ENCODE measurements around the gene SLC12A4.
A peak's percentile ranks its signal among the peaks of the same experiment; 100 is the strongest.
"Not testable (repeated sequence)": the region's sequence is repeated elsewhere in the genome, so short reads cannot be mapped to it uniquely, and the experiment has no call there.

Gene SLC12A4

GRCh38 chr16:67987460-67988160, 19.2 kb upstream of the SLC12A4 start:
- peak; percentile 49 for DNase-seq (ENCODE audit: low spot score)

- DNase-seq (ENCODE audit: low spot score) = no peak
These were observed 18.5 kb upstream of the SLC12A4 start for GRCh38 chr16:67986949-67987348.

- DNase-seq (ENCODE audit: low spot score) = no peak
These were observed 13.7 kb upstream of the SLC12A4 start for GRCh38 chr16:67982011-67982696.

- no peak for DNase-seq (ENCODE audit: low spot score)
These were observed 11.7 kb upstream of the SLC12A4 start, which contains the start of gene DPEP3 for GRCh38 chr16:67979955-67980678. Gene DPEP3 (minus strand): TSS chr16:67980499. CDS start chr16:67980380, 119 bp downstream.

GRCh38 chr16:67977469-67978227, 9.2 kb upstream of the SLC12A4 start:
- DNase-seq (ENCODE audit: low spot score) = no peak

GRCh38 chr16:67977005-67977404, 8.6 kb upstream of the SLC12A4 start:
- no peak for DNase-seq (ENCODE audit: low spot score)

- no peak for DNase-seq (ENCODE audit: low spot score)
These were observed 7.8 kb upstream of the SLC12A4 start for GRCh38 chr16:67976205-67976604.

GRCh38 chr16:67975321-67976105, 7.1 kb upstream of the SLC12A4 start:
- DNase-seq (ENCODE audit: low spot score) = no peak

- DNase-seq (ENCODE audit: low spot score) = not testable (repeated sequence)
These were observed 3.8 kb upstream of the SLC12A4 start for GRCh38 chr16:67972285-67972684.

GRCh38 chr16:67971111-67971510, 2.7 kb upstream of the SLC12A4 start:
- no peak for DNase-seq (ENCODE audit: low spot score)

- DNase-seq (ENCODE audit: low spot score) = no peak
These were observed 1.0 kb upstream of the SLC12A4 start for GRCh38 chr16:67969254-67970039.

GRCh38 chr16:67967958-67968399, 458 bp downstream of the SLC12A4 start:
- DNase-seq (ENCODE audit: low spot score) = no peak

GRCh38 chr16:67967183-67967957, 1.1 kb downstream of the SLC12A4 start:
- no peak for DNase-seq (ENCODE audit: low spot score)

- DNase-seq (ENCODE audit: low spot score) = no peak
These were observed 1.8 kb downstream of the SLC12A4 start for GRCh38 chr16:67966549-67967182.

GRCh38 chr16:67965668-67966548, 2.5 kb downstream of the SLC12A4 start:
- no peak for DNase-seq (ENCODE audit: low spot score)

- DNase-seq (ENCODE audit: low spot score) = no peak
These were observed 3.8 kb downstream of the SLC12A4 start for GRCh38 chr16:67964477-67965131.

- DNase-seq (ENCODE audit: low spot score) = no peak
These were observed 4.6 kb downstream of the SLC12A4 start for GRCh38 chr16:67963662-67964321.
